Stimulated activated CD4-positive, alpha-beta T cell treated with anti-CD3 and anti-CD28 coated beads, Interleukin-12 subunit alpha, Interleukin-12 subunit beta, amount 100 ng/mL, for 48 hours (primary cell): ENCODE data around the gene OR2T1.
"Not testable (repeated sequence)": the region's sequence is repeated elsewhere in the genome, so short reads cannot be mapped to it uniquely, and the experiment has no call there.

Experiments used
- DNase-seq, 3 donors: peaks; one replicate each; pipeline ENCODE4 v3.0.0-alpha.2; 2020; ENCODE audit warnings: low read depth in 2 of 3, low spot score in 1 of 3

OR2T1 gene

DNA sequence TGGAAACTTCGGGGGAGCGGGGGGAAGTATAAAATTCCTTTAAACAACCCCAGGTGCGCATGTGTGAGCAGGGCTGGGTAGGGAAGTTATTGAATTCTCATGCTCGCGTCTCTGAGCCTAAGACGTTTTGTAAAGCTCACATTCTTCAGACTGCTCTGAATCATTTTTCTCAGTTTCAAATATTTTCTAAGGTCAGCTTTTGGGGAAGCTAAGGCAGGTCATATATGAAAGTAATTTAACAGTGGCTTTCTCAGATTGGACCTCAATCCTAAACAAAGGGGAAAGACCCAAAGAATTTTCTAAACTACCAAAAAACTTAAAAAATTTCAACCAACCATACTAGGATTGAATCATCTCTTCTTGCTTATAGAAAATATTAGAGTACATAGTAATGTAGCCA, 32.1 kb downstream of the OR2T1 start:
- not testable (repeated sequence) for DNase-seq

DNA sequence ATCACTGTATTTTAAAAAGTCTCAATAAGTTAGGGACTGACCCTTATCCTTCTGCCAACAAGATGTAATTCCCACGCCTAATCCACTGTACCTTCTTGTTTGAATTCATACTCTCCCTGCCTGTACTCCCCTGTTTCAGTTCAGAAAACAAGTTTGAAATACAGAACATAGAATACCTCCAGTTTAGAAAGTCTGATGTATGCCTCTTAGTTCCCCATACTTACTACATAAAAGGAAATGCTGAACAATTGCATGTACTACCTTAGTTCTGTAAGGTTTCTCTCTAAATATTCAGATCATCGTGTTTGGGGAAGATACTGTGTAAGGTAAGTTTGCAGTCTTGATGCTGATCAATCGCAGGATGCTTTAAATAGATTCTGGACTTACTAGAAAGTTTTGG, 33.5 kb downstream of the OR2T1 start:
- not testable (repeated sequence) for DNase-seq

DNA sequence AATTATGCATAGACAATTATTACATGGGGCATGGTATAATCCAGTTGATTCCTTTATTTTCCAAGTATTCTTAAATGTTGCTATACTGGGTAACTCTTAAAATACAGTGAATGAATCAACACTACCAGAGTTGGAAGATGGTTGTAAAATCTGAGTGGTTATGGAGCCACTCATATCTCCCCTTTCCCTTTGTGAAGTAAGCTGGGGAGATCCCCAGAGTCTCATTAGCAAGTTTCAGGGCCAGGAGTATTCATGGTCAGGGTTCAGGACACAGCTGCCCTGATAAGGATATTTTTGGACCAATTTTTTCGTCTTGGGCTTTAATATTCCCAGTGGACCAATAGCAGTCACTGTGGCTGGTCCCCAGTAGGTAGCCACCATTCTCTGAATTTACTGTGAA, 35.8 kb downstream of the OR2T1 start:
- DNase-seq: not testable (repeated sequence)

DNA sequence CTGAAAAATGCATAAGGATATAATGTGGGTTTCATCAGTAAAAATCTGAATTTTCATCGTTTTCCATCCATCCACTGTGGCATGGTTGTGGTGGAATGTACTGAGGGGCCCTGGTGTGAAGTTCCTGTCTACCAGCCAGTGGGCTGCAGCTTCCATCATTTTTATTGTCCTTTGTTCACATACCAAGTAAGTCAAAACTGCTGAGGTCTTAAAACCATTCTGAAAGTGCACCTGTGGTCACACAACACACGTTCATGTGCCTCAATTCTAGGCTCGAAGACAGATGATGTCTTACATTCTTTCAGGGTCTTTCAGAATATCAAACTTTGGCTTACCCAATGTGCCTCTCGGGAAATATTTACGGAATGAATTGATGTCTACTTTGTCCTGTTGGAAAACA, 36.4 kb downstream of the OR2T1 start:
- DNase-seq: not testable (repeated sequence)

DNA sequence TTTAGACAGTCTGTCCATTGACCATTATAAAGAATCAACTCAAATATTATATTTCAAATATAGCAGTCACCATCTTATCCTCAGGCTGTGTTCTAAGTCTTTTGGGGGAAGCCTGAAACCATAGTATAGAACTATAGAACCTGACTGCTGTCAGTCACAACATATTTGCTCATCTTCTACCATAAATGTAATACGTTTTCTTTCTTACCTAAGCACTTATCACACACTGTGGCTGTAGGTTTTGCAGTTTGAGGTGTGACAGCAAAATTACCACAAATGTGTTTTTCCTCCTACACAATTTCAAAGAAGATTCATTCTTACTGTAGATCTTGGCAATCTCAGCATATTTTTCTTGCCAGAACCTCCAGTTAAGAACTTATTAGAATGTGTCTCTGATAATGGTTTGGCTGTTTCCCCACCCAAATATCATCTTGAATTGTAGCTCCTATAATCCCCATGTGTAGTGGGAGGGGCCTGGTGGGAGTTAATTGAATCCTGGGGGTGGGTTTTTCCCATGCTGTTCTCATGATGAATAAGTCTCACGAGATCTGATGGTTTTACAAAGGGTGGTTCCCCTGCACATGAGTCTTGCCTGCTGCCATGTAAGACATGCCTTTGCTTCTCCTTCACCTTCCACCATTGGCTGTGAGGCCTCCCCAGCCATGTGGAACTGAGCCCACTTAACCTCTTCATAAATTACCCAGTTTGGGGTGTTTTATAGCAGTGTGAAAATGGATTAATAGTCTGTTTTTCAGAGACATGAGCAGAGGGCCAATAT, 39.8 kb downstream of the OR2T1 start:
- not testable (repeated sequence) for DNase-seq

DNA sequence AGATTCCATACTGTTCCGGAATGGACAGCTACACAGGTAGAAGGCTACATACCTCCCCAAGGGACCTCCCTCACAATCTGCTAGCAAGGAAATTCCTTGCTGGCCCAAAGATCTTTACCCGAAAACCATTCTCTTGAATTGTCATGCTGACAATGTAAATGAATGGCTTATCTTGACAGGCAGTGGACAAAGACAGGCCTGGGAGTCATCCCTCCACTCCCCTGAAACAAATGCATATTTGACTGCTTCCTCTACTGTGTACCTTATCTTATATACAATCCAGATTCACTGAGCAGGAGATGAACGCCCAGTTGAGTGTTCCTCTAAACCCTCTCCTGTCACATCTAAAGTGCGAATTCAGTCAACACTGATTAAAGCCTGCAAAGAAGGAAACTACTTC, 41.8 kb downstream of the OR2T1 start:
- DNase-seq: not testable (repeated sequence)

DNA sequence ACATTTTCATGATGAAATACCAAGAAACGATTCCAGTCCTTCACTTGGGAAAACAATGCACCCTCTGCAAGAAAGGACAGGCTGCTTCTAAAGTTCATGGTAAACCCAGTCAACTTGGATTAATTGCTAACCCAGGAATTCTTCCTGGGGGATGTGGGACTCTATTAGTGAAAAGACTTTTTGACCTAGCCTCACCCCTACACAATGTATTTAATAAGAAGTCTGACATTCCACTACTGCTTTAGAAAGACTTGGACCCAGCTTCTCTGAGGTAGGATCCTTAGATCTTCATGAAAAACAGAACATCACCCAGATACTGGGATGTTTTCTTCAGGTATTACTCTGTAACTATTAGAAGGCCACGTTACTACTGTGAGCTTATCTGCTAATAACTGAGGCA, 42.6 kb downstream of the OR2T1 start, which contains the start of gene OR2T2:
Gene OR2T2, plus strand, starts transcription at position 239 of the 400 bp plus-strand sequence. CDS start 7,161 bp downstream, outside the sequence.
- DNase-seq: not testable (repeated sequence)

DNA sequence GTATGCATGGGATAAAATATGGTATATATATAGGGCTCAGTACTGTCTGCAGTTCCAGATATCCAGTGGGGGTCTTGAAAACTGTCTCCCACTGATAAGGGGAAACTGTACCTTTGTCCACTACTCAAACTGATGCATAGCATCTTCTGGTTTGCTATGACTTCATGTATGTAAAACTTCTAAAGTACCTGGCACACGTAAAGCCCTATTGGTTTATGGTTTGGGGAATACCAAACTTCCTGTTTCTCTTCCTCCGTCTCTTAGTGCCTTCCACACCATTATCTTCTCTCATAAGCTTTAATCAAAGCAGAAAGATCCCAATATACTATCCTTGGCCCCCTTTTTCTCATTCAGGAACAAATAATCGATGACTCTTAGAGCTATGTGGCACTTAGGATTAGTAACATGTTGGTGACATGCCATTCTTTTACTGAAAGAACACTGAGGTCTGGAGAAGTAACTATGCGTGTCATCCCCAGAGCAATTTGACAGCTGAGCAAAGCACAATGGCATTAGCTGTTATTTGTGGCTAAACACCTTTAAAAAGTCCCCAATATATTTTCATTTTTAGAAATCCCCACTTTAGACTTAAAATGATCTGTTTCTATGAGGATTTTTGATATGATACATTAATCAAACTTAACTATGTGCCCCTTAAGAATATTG, 45.7 kb downstream of the OR2T1 start:
- DNase-seq: not testable (repeated sequence)

DNA sequence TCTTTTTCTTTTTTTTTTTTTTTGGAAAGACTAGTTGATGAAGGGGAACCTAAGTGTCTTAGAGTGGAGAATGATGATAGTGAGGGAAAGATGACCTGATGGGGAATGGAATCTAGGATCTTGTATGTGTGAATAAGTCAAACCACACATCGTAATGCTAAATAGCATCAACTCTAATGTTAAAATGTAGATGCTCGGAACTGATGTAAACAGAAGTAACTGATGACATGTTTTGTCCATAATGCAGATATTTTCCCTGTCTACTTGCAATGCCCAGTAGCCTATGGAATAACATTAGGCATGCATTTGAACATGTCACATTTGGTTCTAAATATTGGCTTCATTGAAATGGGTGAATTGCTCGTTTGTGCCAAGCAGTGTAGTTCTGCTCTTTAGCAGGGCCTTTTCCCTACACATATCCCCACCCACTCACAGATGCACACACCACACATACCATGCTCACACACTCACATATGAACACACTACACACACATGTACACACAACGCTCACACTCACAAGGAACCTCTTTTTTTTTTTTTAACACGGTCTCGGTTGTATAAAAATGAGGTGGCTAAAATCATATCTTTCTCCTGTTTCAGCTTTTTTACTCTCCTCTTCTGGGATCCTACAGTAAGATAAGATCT, 47.1 kb downstream of the OR2T1 start:
- not testable (repeated sequence) for DNase-seq

DNA sequence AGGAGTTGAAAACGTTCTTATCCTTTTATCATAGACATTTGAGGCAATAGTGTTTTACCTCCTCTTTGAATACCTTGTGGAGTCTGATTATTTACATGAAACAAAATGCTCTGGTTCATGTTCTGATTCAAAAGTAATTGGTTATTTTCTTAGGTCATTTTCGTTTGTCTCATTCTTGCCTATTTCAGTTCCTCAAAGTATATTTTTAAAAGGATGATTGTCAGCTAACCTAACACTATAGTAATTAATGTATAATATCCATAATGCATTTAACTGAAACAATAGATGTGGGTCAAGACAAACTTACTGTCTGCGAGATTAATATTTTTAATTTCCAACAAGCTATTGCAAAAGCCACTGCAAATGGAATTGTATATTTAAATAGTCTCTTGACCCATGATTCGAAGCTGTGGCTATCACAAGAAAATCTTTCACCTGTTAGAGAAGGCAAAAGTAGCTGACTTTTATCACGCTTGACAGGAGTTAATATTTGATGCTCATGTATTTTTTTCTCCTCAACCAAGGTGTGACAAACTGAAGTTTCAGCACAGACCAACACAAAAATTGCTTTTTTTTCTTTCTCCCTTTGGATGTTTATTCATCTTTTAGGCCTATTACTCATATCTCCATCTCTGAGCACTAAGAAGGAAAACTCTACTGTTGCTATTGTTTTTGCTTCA, 47.8 kb downstream of the OR2T1 start:
- not testable (repeated sequence) for DNase-seq

DNA sequence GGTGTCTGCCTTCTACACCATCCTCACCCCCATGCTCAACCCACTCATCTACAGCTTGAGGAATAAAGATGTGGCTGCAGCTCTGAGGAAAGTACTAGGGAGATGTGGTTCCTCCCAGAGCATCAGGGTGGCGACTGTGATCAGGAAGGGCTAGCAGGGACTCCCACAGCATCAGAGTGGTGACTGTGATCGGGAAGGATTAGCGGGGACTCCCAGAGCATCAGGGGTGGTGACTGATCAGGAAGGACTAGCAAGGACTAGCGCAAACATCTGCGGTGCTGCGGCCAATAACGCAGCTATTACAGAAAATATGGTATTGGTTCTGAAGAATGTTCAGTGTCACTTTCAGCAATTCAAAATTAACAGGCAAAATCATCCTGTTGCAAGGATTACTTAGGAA, 50.8 kb downstream of the OR2T1 start:
- DNase-seq: not testable (repeated sequence)

DNA sequence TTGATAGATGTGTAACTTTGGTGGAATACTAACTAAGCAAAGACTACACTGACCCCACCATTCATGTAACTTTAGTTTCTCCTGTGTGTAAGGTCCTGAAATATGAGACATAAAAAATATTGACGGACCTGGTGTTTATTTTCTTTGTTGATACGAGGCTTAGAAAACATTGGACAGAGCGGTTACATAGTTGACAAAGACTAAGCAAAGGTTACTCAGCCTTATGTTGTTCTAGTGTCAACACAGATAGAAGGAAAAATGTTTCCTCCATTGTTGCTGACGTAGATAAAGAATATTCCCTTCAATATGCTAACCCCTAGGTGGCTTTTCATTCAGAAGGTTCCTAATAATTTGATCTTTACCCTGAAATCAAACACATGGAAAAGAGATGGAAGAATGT, 52.2 kb downstream of the OR2T1 start:
- DNase-seq: not testable (repeated sequence)

DNA sequence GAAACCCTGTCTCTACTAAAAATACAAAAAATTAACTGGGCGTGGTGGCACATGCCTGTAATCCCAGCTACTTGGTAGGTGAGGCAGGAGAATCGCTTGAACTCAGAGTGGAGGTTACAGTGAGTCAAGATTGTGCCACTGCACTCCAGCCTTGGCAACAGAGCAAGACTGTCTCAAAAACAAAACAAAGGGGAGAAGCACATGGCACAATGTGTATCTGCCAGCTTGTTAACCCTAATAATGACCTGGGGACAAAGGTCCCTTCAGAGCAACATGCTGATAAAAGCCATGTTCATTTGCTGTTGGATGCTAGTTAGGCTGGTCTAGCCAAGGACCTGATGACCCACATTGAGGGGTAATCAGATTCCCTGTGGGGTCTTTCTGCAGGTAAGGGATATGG, 53.8 kb downstream of the OR2T1 start:
- DNase-seq: not testable (repeated sequence)
